ENCODE data around the gene KLHDC1.
"Not testable (repeated sequence)": the region's sequence is repeated elsewhere in the genome, so short reads cannot be mapped to it uniquely, and the experiment has no call there.

Gene KLHDC1

GRCh38 chr14:49688701-49689030 lies 4.3 kb upstream of the KLHDC1 start:
- TF ChIP-seq CTCF (IDR thresholded peaks at IDR 0.05; ENCODE audit: low read depth, low read length) (no peak), POLR2A (IDR thresholded peaks at IDR 0.05; ENCODE audit: extremely low read depth, insufficient read length) (no peak), MYC (IDR thresholded peaks at IDR 0.05; ENCODE audit: low read depth, low read length) (no peak), MAX (IDR thresholded peaks at IDR 0.05; ENCODE audit: low read depth, low read length) (no peak)
- no peak for DNase-seq (ENCODE audit: low read depth)
- H3K4me3 ChIP-seq (ENCODE audit: low read depth, low read length), result peak overlapping the region; percentile 92

- TF ChIP-seq CTCF (IDR thresholded peaks at IDR 0.05; ENCODE audit: low read depth, low read length) (no peak), MYC (IDR thresholded peaks at IDR 0.05; ENCODE audit: low read depth, low read length) (no peak), MAX (IDR thresholded peaks at IDR 0.05; ENCODE audit: low read depth, low read length) (no peak), POLR2A (IDR thresholded peaks at IDR 0.05; ENCODE audit: extremely low read depth, insufficient read length) (no peak)
- no peak overlapping the region for H3K4me3 ChIP-seq (ENCODE audit: low read depth, low read length)
- DNase-seq (ENCODE audit: low read depth), result no peak
Observed at GRCh38 chr14:49691031-49691430, 1.9 kb upstream of the KLHDC1 start.

- TF ChIP-seq MAX (IDR thresholded peaks at IDR 0.05; ENCODE audit: low read depth, low read length) (no peak), MYC (IDR thresholded peaks at IDR 0.05; ENCODE audit: low read depth, low read length) (no peak), POLR2A (IDR thresholded peaks at IDR 0.05; ENCODE audit: extremely low read depth, insufficient read length) (no peak), CTCF (IDR thresholded peaks at IDR 0.05; ENCODE audit: low read depth, low read length) (no peak)
- no peak for DNase-seq (ENCODE audit: low read depth)
- H3K4me3 ChIP-seq (ENCODE audit: low read depth, low read length), result peak overlapping the region; percentile 47
Observed at GRCh38 chr14:49692193-49692757, 645 bp upstream of the KLHDC1 start.

GRCh38 chr14:49693735-49694124 lies 810 bp downstream of the KLHDC1 start:
- peak overlapping the region; percentile 67 for H3K4me3 ChIP-seq (ENCODE audit: low read depth, low read length)
- not testable (repeated sequence) for DNase-seq (ENCODE audit: low read depth)

- no peak overlapping the region for H3K4me3 ChIP-seq (ENCODE audit: low read depth, low read length)
Observed at GRCh38 chr14:49702725-49703124, 9.8 kb downstream of the KLHDC1 start.

GRCh38 chr14:49703965-49704364 lies 11.0 kb downstream of the KLHDC1 start:
- DNase-seq (ENCODE audit: low read depth), result no peak
- H3K4me3 ChIP-seq (ENCODE audit: low read depth, low read length), result no peak overlapping the region
- TF ChIP-seq MYC (IDR thresholded peaks at IDR 0.05; ENCODE audit: low read depth, low read length) (no peak), POLR2A (IDR thresholded peaks at IDR 0.05; ENCODE audit: extremely low read depth, insufficient read length) (no peak), CTCF (IDR thresholded peaks at IDR 0.05; ENCODE audit: low read depth, low read length) (no peak), MAX (IDR thresholded peaks at IDR 0.05; ENCODE audit: low read depth, low read length) (no peak)

More at GRCh38 chr14:49702725-49703124, 9.8 kb downstream of the KLHDC1 start:
- TF ChIP-seq MAX (IDR thresholded peaks at IDR 0.05; ENCODE audit: low read depth, low read length), result no peak
- DNase-seq (ENCODE audit: low read depth), result no peak

- not testable (repeated sequence) for H3K4me3 ChIP-seq (ENCODE audit: low read depth, low read length); DNase-seq (ENCODE audit: low read depth)
Observed at GRCh38 chr14:49704471-49704870, 11.6 kb downstream of the KLHDC1 start.

- not testable (repeated sequence) for H3K4me3 ChIP-seq (ENCODE audit: low read depth, low read length); DNase-seq (ENCODE audit: low read depth)
Observed at GRCh38 chr14:49710993-49711392, 18.1 kb downstream of the KLHDC1 start.

All from NB4 (cell line).